Parathyroid adenoma (tissue), 2 donors: Measurements from ENCODE around the gene TMEM150C.
"Not testable (repeated sequence)": the region's sequence is repeated elsewhere in the genome, so short reads cannot be mapped to it uniquely, and the experiment has no call there.

Experiments
- H2AFZ ChIP-seq: fragments of 300-600 bp; sonication (generic); one replicate; pipeline ENCODE4 v1.7.0; 2017; ENCODE audit warnings: antibody characterized with exemption, mild to moderate bottlenecking
- H3K27ac ChIP-seq: fragments of 300-600 bp; sonication (generic); one replicate; pipeline ENCODE4 v1.7.0; 2017
- H3K27me3 ChIP-seq: fragments of 300-600 bp; sonication (generic); one replicate; pipeline ENCODE4 v1.7.0; 2017; ENCODE audit warnings: low read length; ENCODE audit not compliant: control insufficient read depth, insufficient read depth
- H3K36me3 ChIP-seq: fragments of 300-600 bp; sonication (generic); one replicate; pipeline ENCODE4 v1.7.0; 2017; ENCODE audit warnings: low read length; ENCODE audit not compliant: control insufficient read depth, insufficient read depth
- H3K4me1 ChIP-seq: fragments of 300-600 bp; sonication (generic); one replicate; pipeline ENCODE4 v1.7.0; 2017; ENCODE audit warnings: control low read depth
- H3K4me2 ChIP-seq: fragments of 300-600 bp; sonication (generic); one replicate; pipeline ENCODE4 v1.7.0; 2017; ENCODE audit warnings: low read length
- H3K4me3 ChIP-seq: fragments of 300-600 bp; sonication (generic); one replicate; pipeline ENCODE4 v1.7.0; 2017; ENCODE audit warnings: low read depth, low read length
- H3K79me2 ChIP-seq: fragments of 300-600 bp; sonication (generic); one replicate; pipeline ENCODE4 v1.7.0; 2017; ENCODE audit warnings: control low read depth
- H3K9ac ChIP-seq: fragments of 300-600 bp; sonication (generic); one replicate; pipeline ENCODE4 v1.7.0; 2017; ENCODE audit warnings: mild to moderate bottlenecking
- H3K9me3 ChIP-seq: fragments of 300-600 bp; sonication (generic); one replicate; pipeline ENCODE4 v1.7.0; 2017; ENCODE audit warnings: low read length; ENCODE audit not compliant: control insufficient read depth
- CTCF ChIP-seq: fragments of 300-600 bp; sonication (generic); IDR thresholded peaks from one replicate; pipeline ENCODE4 v1.7.0; 2017; ENCODE audit warnings: antibody characterized with exemption, mild to moderate bottlenecking
- donor health status: primary hyperparathyroidism.

The TMEM150C gene

DNA sequence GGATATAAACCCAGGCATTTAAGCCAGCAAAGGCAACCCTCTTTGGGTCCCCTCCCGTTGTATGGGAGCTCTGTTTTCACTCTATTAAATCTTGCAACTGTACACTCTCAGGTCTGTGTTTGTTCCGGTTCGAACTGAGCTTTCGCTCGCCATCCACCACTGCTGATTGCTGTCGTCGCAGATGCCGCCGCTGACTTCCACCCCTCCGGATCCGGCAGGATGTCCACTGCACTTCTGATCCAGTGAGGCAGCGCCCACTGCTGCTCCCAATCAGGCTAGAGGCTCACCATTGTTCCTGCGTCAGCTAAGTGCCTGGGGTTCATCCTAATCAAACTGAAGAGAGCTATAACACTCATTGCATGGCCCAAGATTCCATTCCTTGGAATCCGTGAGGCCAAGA is 82.2 kb downstream of the TMEM150C start:
- no peaks in the 10 kb centered on the region for H3K4me1 ChIP-seq
- H3K4me2 ChIP-seq: no peak overlapping the region
- no peak overlapping the region for H3K9ac ChIP-seq
- no peak overlapping the region for H2AFZ ChIP-seq
- TF ChIP-seq CTCF: no peak
- no peaks in the 10 kb centered on the region for H3K27me3 ChIP-seq
- no peak overlapping the region for H3K27ac ChIP-seq
- no peaks in the 10 kb centered on the region for H3K79me2 ChIP-seq
- H3K36me3 ChIP-seq: no peaks in the 10 kb centered on the region
- no peaks in the 10 kb centered on the region for H3K9me3 ChIP-seq
- no peak overlapping the region for H3K4me3 ChIP-seq

- H3K79me2 ChIP-seq, H3K27me3 ChIP-seq, H3K36me3 ChIP-seq, H3K4me3 ChIP-seq, H3K9me3 ChIP-seq, H2AFZ ChIP-seq, H3K4me1 ChIP-seq, H3K27ac ChIP-seq, H3K9ac ChIP-seq, H3K4me2 ChIP-seq: not testable (repeated sequence)
Measured at GRCh38 chr4:82477469-82477868, 84.3 kb downstream of the TMEM150C start.

- H3K27ac ChIP-seq, H3K79me2 ChIP-seq, H3K9ac ChIP-seq, H3K36me3 ChIP-seq, H2AFZ ChIP-seq, H3K4me1 ChIP-seq, H3K9me3 ChIP-seq, H3K27me3 ChIP-seq, H3K4me2 ChIP-seq, H3K4me3 ChIP-seq: not testable (repeated sequence)
Measured at GRCh38 chr4:82475931-82476330, 85.9 kb downstream of the TMEM150C start.

DNA sequence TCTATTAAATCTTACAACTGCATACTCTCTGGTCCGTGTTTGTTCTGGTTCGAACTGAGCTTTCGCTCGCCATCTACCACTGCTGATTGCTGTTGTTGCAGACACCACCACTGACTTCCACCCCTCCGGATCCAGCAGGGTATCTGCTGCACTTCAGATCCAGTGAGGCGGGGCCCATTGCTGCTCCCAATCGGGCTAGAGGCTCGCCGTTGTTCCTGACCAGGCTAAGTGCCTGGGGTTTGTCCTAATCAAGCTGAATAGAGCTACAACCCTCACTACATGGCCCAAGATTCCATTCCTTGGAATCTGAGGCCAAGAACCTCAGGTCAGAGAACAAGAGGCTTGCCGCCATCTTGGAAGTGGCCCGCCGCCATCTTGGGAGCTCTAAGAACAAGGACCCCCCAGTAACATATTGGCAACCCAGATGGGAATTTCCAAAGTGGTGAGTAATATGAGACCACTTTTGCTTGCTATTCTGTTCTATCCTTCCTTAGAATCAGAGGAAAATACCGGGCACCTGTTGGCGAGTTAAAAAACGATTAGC is 88.1 kb downstream of the TMEM150C start:
- no peak overlapping the region for H3K9ac ChIP-seq

GRCh38 chr4:82473080-82473479 is 88.7 kb downstream of the TMEM150C start:
- not testable (repeated sequence) for H3K79me2 ChIP-seq, H3K27ac ChIP-seq, H3K4me2 ChIP-seq, H3K4me3 ChIP-seq, H3K9me3 ChIP-seq, H3K4me1 ChIP-seq, H3K36me3 ChIP-seq, H2AFZ ChIP-seq, H3K9ac ChIP-seq, H3K27me3 ChIP-seq

More for the DNA sequence above, 88.1 kb downstream of the TMEM150C start:
- H3K4me2 ChIP-seq: no peak overlapping the region
- no peak overlapping the region for H3K4me3 ChIP-seq
- H3K36me3 ChIP-seq: no peaks in the 10 kb centered on the region
- no peaks in the 10 kb centered on the region for H3K27me3 ChIP-seq
- TF ChIP-seq CTCF: no peak
- no peak overlapping the region for H3K27ac ChIP-seq
- no peaks in the 10 kb centered on the region for H3K79me2 ChIP-seq
- no peak overlapping the region for H2AFZ ChIP-seq
- no peaks in the 10 kb centered on the region for H3K9me3 ChIP-seq
- no peaks in the 10 kb centered on the region for H3K4me1 ChIP-seq

GRCh38 chr4:82469791-82470345 is 91.9 kb downstream of the TMEM150C start:
- TF ChIP-seq CTCF: no peak
- Histone ChIP-seq H3K4me3 (no peak overlapping the region), H3K36me3 (no peaks in the 10 kb centered on the region), H3K27me3 (no peaks in the 10 kb centered on the region), H3K79me2 (no peaks in the 10 kb centered on the region), H3K4me1 (no peaks in the 10 kb centered on the region), H3K9me3 (no peaks in the 10 kb centered on the region), H3K27ac (no peak overlapping the region), H3K9ac (no peak overlapping the region), H2AFZ (no peak overlapping the region), H3K4me2 (no peak overlapping the region)
